Effector memory CD4-positive, alpha-beta T cell (primary cell): ENCODE data around the gene BTN1A1.
"Not testable (repeated sequence)": the region's sequence is repeated elsewhere in the genome, so short reads cannot be mapped to it uniquely, and the experiment has no call there.

ENCODE experiments used
- DNase-seq, 3 donors: peaks; one replicate each; pipeline ENCODE4 v3.0.0-alpha.2; 2020
- H3K27ac ChIP-seq: 2 replicates; pipeline ENCODE4 v1.7.0; 2013; ENCODE audit warnings: mild to moderate bottlenecking, low read length, moderate library complexity; ENCODE audit not compliant: insufficient read depth, poor library complexity, severe bottlenecking
- H3K27me3 ChIP-seq: replicated peaks from 2 replicates; pipeline ENCODE4 v1.7.0; 2013; ENCODE audit warnings: mild to moderate bottlenecking, low read length; ENCODE audit not compliant: insufficient read depth, control insufficient read depth, poor library complexity, severe bottlenecking
- H3K36me3 ChIP-seq: 2 replicates; pipeline ENCODE4 v1.7.0; 2013; ENCODE audit warnings: mild to moderate bottlenecking, low read length, moderate library complexity; ENCODE audit not compliant: control insufficient read depth, insufficient read depth
- H3K4me1 ChIP-seq: 2 replicates; pipeline ENCODE4 v1.7.0; 2013; ENCODE audit warnings: low read length, mild to moderate bottlenecking; ENCODE audit not compliant: control insufficient read depth, insufficient read depth, poor library complexity, severe bottlenecking
- H3K4me3 ChIP-seq: 2 replicates; pipeline ENCODE4 v1.7.0; 2013; ENCODE audit warnings: low read length, low read depth, mild to moderate bottlenecking; ENCODE audit not compliant: insufficient read depth, poor library complexity, severe bottlenecking
- H3K9me3 ChIP-seq: 2 replicates; pipeline ENCODE4 v1.7.0; 2013; ENCODE audit warnings: mild to moderate bottlenecking, low read length, moderate library complexity; ENCODE audit not compliant: control insufficient read depth

Gene BTN1A1

GRCh38 chr6:26507658-26508057, 7.6 kb downstream of the BTN1A1 start:
- Histone ChIP-seq H3K27ac (no peak overlapping the region), H3K27me3 (peaks cover 6% of the 10 kb centered on the region), H3K36me3 (no peaks in the 10 kb centered on the region), H3K4me1 (no peaks in the 10 kb centered on the region), H3K9me3 (no peaks in the 10 kb centered on the region), H3K4me3 (no peak overlapping the region)
- DNase-seq = no peak

GRCh38 chr6:26511033-26511432, 10.9 kb downstream of the BTN1A1 start:
- not testable (repeated sequence) for H3K4me1 ChIP-seq, H3K27me3 ChIP-seq, H3K27ac ChIP-seq, H3K36me3 ChIP-seq, H3K4me3 ChIP-seq, DNase-seq, H3K9me3 ChIP-seq

- no peaks in the 10 kb centered on the region for H3K27me3 ChIP-seq
- no peak overlapping the region for H3K4me3 ChIP-seq
- no peaks in the 10 kb centered on the region for H3K36me3 ChIP-seq
- no peak overlapping the region for H3K27ac ChIP-seq
- peaks cover 2% of the 10 kb centered on the region for H3K4me1 ChIP-seq
- H3K9me3 ChIP-seq = no peaks in the 10 kb centered on the region
- no peak for DNase-seq
These were observed 14.9 kb downstream of the BTN1A1 start for GRCh38 chr6:26514984-26515383.

GRCh38 chr6:26516481-26517427, 16.7 kb downstream of the BTN1A1 start:
- H3K27ac ChIP-seq = no peak overlapping the region
- DNase-seq = no peak

GRCh38 chr6:26519359-26519758, 19.3 kb downstream of the BTN1A1 start:
- Histone ChIP-seq H3K4me1 (peaks cover 8% of the 10 kb centered on the region), H3K36me3 (no peaks in the 10 kb centered on the region), H3K27ac (no peak overlapping the region), H3K4me3 (no peak overlapping the region), H3K9me3 (no peaks in the 10 kb centered on the region), H3K27me3 (no peaks in the 10 kb centered on the region)
- DNase-seq = no peak

More at GRCh38 chr6:26516481-26517427, 16.7 kb downstream of the BTN1A1 start:
- Histone ChIP-seq H3K9me3 (no peaks in the 10 kb centered on the region), H3K4me3 (no peak overlapping the region), H3K4me1 (peaks cover 8% of the 10 kb centered on the region), H3K36me3 (no peaks in the 10 kb centered on the region), H3K27me3 (no peaks in the 10 kb centered on the region)

- Histone ChIP-seq H3K36me3 (no peaks in the 10 kb centered on the region), H3K27ac (peak overlapping the region; percentile 71), H3K4me3 (peak overlapping the region; percentile 47), H3K4me1 (peaks cover 8% of the 10 kb centered on the region), H3K9me3 (no peaks in the 10 kb centered on the region), H3K27me3 (no peaks in the 10 kb centered on the region)
- DNase-seq = no peak
These were observed 20.2 kb downstream of the BTN1A1 start for GRCh38 chr6:26520237-26520849.

GRCh38 chr6:26520850-26521599, 20.9 kb downstream of the BTN1A1 start:
- peaks cover 8% of the 10 kb centered on the region for H3K4me1 ChIP-seq
- H3K36me3 ChIP-seq = no peaks in the 10 kb centered on the region
- peak overlapping the region; percentile 63 for H3K27ac ChIP-seq

GRCh38 chr6:26521600-26522391, 21.7 kb downstream of the BTN1A1 start:
- H3K9me3 ChIP-seq = no peaks in the 10 kb centered on the region
- H3K27me3 ChIP-seq = no peaks in the 10 kb centered on the region
- peak overlapping the region; percentile 58 for H3K4me3 ChIP-seq
- peak; percentile 46 to 61 (median 49) for DNase-seq
- peak overlapping the region; percentile 63 for H3K27ac ChIP-seq
- no peaks in the 10 kb centered on the region for H3K36me3 ChIP-seq
- peaks cover 8% of the 10 kb centered on the region for H3K4me1 ChIP-seq

More at GRCh38 chr6:26520850-26521599, 20.9 kb downstream of the BTN1A1 start:
- no peaks in the 10 kb centered on the region for H3K27me3 ChIP-seq
- DNase-seq = peak; percentile 82 to 85 (median 83)
- H3K9me3 ChIP-seq = no peaks in the 10 kb centered on the region
- H3K4me3 ChIP-seq = peak overlapping the region; percentile 58

- not testable (repeated sequence) for H3K9me3 ChIP-seq, H3K27me3 ChIP-seq, H3K4me1 ChIP-seq, H3K36me3 ChIP-seq
- peak in 1 of 3 donors; percentile 9 for DNase-seq
- H3K27ac ChIP-seq = peak overlapping the region; percentile 63
- peak overlapping the region; percentile 58 for H3K4me3 ChIP-seq
These were observed 22.6 kb downstream of the BTN1A1 start for GRCh38 chr6:26522486-26523228.
